ENCODE measurements around the gene SLC12A1. TPM values are rescaled to one million over a fixed set of nuclear protein-coding genes. Genes with fewer than 3 reads are reported as not detected.

SLC12A1 gene
- total and polyA plus RNA-seq, 12 donors = under 0.01 to 0.32 (median 0.07) TPM; not detected in 6

- WGBS, 4 donors = 79 to 86% (median 81%) methylated on average over 10 of the region's 10 CpGs
- H3K27ac ChIP-seq = no peak overlapping the region
- no peak for DNase-seq
- no peaks in the 10 kb centered on the region for H3K36me3 ChIP-seq (replicated peaks in 1 of 2)
- H3K9me3 ChIP-seq (replicated peaks in 1 of 3) = no peaks in the 10 kb centered on the region
- H3K4me3 ChIP-seq = no peak overlapping the region
- H3K27me3 ChIP-seq = no peaks in the 10 kb centered on the region
- H3K4me1 ChIP-seq (replicated peaks in 1 of 2) = no peaks in the 10 kb centered on the region
- TF ChIP-seq CTCF (IDR thresholded peaks at IDR 0.05) = no peak
- no peak for TF ChIP-seq POLR2A (IDR thresholded peaks at IDR 0.05)
- intact Hi-C loops (cut with DNase I) = no loop called here
These were observed 108.9 kb downstream of the SLC12A1 start for GRCh38 chr15:48315041-48315440.

- no peaks in the 10 kb centered on the region for H3K36me3 ChIP-seq (replicated peaks in 1 of 2)
- TF ChIP-seq POLR2A (IDR thresholded peaks at IDR 0.05) = no peak
- TF ChIP-seq CTCF (IDR thresholded peaks at IDR 0.05) = no peak
- H3K27ac ChIP-seq = no peak overlapping the region
- H3K9me3 ChIP-seq (replicated peaks in 1 of 3) = no peaks in the 10 kb centered on the region
- H3K27me3 ChIP-seq = no peaks in the 10 kb centered on the region
- no peaks in the 10 kb centered on the region for H3K4me1 ChIP-seq (replicated peaks in 1 of 2)
- H3K4me3 ChIP-seq = no peak overlapping the region
- 81 to 96% (median 88%) methylated on average over 2 of the region's 2 CpGs for WGBS, 4 donors
- DNase-seq = no peak
- intact Hi-C loops (cut with DNase I) = no loop called here
These were observed 111.1 kb downstream of the SLC12A1 start for GRCh38 chr15:48317221-48317620.

- no peaks in the 10 kb centered on the region for H3K27me3 ChIP-seq
- H3K4me1 ChIP-seq (replicated peaks in 1 of 2) = no peaks in the 10 kb centered on the region
- no peaks in the 10 kb centered on the region for H3K9me3 ChIP-seq (replicated peaks in 1 of 3)
- H3K36me3 ChIP-seq (replicated peaks in 1 of 2) = no peaks in the 10 kb centered on the region
- 71 to 84% (median 77%) methylated on average over 6 of the region's 6 CpGs for WGBS, 4 donors
- DNase-seq = no peak
- no peak overlapping the region for H3K4me3 ChIP-seq
- intact Hi-C loops (cut with DNase I) = no loop called here
- no peak overlapping the region for H3K27ac ChIP-seq
- no peak for TF ChIP-seq POLR2A (IDR thresholded peaks at IDR 0.05)
- TF ChIP-seq CTCF (IDR thresholded peaks at IDR 0.05) = no peak
These were observed 112.0 kb downstream of the SLC12A1 start for GRCh38 chr15:48318131-48318530.

GRCh38 chr15:48323294-48323693 lies 117.2 kb downstream of the SLC12A1 start:
- no peak for DNase-seq
- intact Hi-C loops (cut with DNase I) = no loop called here
- no peaks in the 10 kb centered on the region for H3K27me3 ChIP-seq
- no peak for TF ChIP-seq CTCF (IDR thresholded peaks at IDR 0.05)
- no peak for TF ChIP-seq POLR2A (IDR thresholded peaks at IDR 0.05)
- no peaks in the 10 kb centered on the region for H3K9me3 ChIP-seq (replicated peaks in 1 of 3)
- no peaks in the 10 kb centered on the region for H3K4me1 ChIP-seq (replicated peaks in 1 of 2)
- no peak overlapping the region for H3K27ac ChIP-seq
- 92 to 97% (median 95%) methylated on average over 7 of the region's 7 CpGs for WGBS, 4 donors
- H3K36me3 ChIP-seq (replicated peaks in 1 of 2) = no peaks in the 10 kb centered on the region
- no peak overlapping the region for H3K4me3 ChIP-seq

Data from adrenal gland (tissue), 12 donors.